ENCODE results near the gene FER. TPM values are rescaled to one million over a fixed set of nuclear protein-coding genes. Genes with fewer than 3 reads are reported as not detected.

The FER gene
- total and polyA plus RNA-seq, 2 of the 8 experiments (the other 6 are each of a cell fraction or from before 2014, with no cell fraction given) = 1.3 to 15.8 TPM

GRCh38 chr5:109083937-109084336 lies 336.2 kb downstream of the FER start (continued):
- TF ChIP-seq CHD7 (IDR thresholded peaks at IDR 0.05; ENCODE audit: insufficient replicate concordance, low read length) = no peak
- TF ChIP-seq ATF3 (IDR thresholded peaks at IDR 0.05; ENCODE audit: insufficient read depth, low read depth, low read length) = no peak
- TF ChIP-seq BCL11A (IDR thresholded peaks at IDR 0.05; ENCODE audit: low read depth in 2 of 2, low read length in 2 of 2) = no peak
